ENCODE results near the gene VSTM2B. TPM values are rescaled to one million over a fixed set of nuclear protein-coding genes. Genes with fewer than 3 reads are reported as not detected.

The VSTM2B gene
- total and polyA plus RNA-seq, 2 of the 4 experiments (the other 2 are of a cell fraction), result not detected

DNA sequence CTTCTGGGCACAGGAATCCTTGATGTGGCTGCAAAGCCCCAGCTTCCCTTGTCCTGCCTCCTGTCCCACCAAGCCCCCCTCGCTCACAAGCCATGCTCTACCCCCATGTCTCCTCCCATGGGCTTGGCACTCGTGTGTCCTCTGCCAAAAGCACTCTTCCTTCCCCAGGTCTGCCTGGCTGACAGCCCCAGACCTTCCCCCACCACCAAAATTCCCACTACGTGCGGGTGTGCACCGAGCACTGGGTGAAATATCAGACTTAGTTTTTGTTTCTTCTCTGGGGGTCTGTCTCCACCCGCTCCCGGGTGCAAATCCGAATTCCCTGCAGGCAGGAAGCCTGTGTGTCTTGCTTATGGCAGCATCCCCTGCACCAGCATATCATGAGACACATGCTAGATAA is 5.9 kb upstream of the VSTM2B start:
- no peak overlapping the region for H2BK120ac ChIP-seq (ENCODE audit: low read depth, low read length)
- in situ Hi-C loops (cut with MboI; ENCODE audit: low sequenced_read_pairs) (no loop called here), dilution Hi-C loops (cut with HindIII; ENCODE audit: low sequenced_read_pairs, unreplicated experiment) (no loop called here), intact Hi-C loops (cut with micrococcal nuclease) (no loop called here)
- H2AK5ac ChIP-seq (ENCODE audit: low read depth, low read length), result no peak overlapping the region
- H3K14ac ChIP-seq (replicated peaks; ENCODE audit: low read depth, low read length), result no peak overlapping the region
- H3K23ac ChIP-seq (ENCODE audit: low read depth, low read length), result no peak overlapping the region
- no peak overlapping the region for H3K56ac ChIP-seq (ENCODE audit: extremely low read depth, insufficient read depth, low read length)
- H4K8ac ChIP-seq (ENCODE audit: low read depth in 2 of 2, low read length in 2 of 2), result no peak overlapping the region
- TF ChIP-seq NFE2L2 (IDR thresholded peaks at IDR 0.05; ENCODE audit: low read depth, low read length) (no peak), MAZ (IDR thresholded peaks at IDR 0.05; ENCODE audit: borderline replicate concordance, low read depth, low read length) (no peak), MXI1 (IDR thresholded peaks at IDR 0.05; ENCODE audit: borderline replicate concordance, low read depth, low read length) (no peak), FOS (IDR thresholded peaks at IDR 0.05; ENCODE audit: low read depth, low read length) (no peak), CEBPB (IDR thresholded peaks at IDR 0.05; ENCODE audit: low read depth, low read length) (no peak)
- H3K9me1 ChIP-seq (ENCODE audit: insufficient read depth, low read length), result no peaks in the 10 kb centered on the region
- no peak overlapping the region for H3K18ac ChIP-seq (ENCODE audit: low read depth, low read length)
- H3K9ac ChIP-seq (ENCODE audit: low read depth, low read length), result no peak overlapping the region
- H3K4ac ChIP-seq (ENCODE audit: low read depth, low read length), result no peak overlapping the region
- WGBS, 2 experiments (ENCODE audit: extremely low coverage in 2 of 2, insufficient read length in 1 of 2), result 50% methylated on average over 1 of the region's 8 CpGs; no CpG with 5 or more reads in 1 of the 2 experiments
- no peak overlapping the region for H3K4me2 ChIP-seq (ENCODE audit: low read depth, low read length)
- ChIA-PET POLR2A (ENCODE audit: unreplicated experiment) (no interaction called here), CTCF (interaction anchor here (1.0 kb wide), 1 partner anchor 8 kb away, joined by 3 read pairs; no protein-coding TSS in a partner anchor)
- H4K91ac ChIP-seq (ENCODE audit: insufficient read depth, low read depth, low read length), result no peak overlapping the region
- H3K4me1 ChIP-seq (ENCODE audit: control insufficient read depth, insufficient read depth, low read length), result no peaks in the 10 kb centered on the region
- H3K27me3 ChIP-seq (ENCODE audit: control insufficient read depth, insufficient read depth, low read length), result peaks cover 12% of the 10 kb centered on the region
- no peak overlapping the region for H2AFZ ChIP-seq (replicated peaks; ENCODE audit: low read length, poor library complexity)
- no peaks in the 10 kb centered on the region for H3K79me1 ChIP-seq (ENCODE audit: low read depth in 1 of 2, low read length in 2 of 2)
- H2BK20ac ChIP-seq (ENCODE audit: low read depth, low read length), result no peak overlapping the region
- H4K20me1 ChIP-seq (ENCODE audit: insufficient read depth, low read length), result no peaks in the 10 kb centered on the region
- no peak for DNase-seq
- no peak overlapping the region for H2AK9ac ChIP-seq (replicated peaks; ENCODE audit: low read depth, low read length, poor library complexity)
- no peak for ATAC-seq (ENCODE audit: low read depth)
- H3K27ac ChIP-seq (ENCODE audit: insufficient read depth, low read length), result no peak overlapping the region
- no peak overlapping the region for H2BK5ac ChIP-seq (ENCODE audit: low read depth, low read length, poor library complexity, severe bottlenecking)
- H3K4me3 ChIP-seq (ENCODE audit: insufficient read depth, low read depth, low read length), result no peak overlapping the region
- H3K36me3 ChIP-seq (ENCODE audit: control insufficient read depth, insufficient read depth, low read length), result no peaks in the 10 kb centered on the region
- no peak overlapping the region for H4K5ac ChIP-seq (ENCODE audit: low read depth, low read length)
- no peaks in the 10 kb centered on the region for H3K9me3 ChIP-seq (ENCODE audit: control insufficient read depth, insufficient read depth, low read length)
- H2BK15ac ChIP-seq (ENCODE audit: low read depth, low read length), result no peak overlapping the region
- BruUV-seq (replicated peaks), result no TSS peak

All from IMR-90 (cell line).